ENCODE measurements around the gene ZBTB47. TPM values are rescaled to one million over a fixed set of nuclear protein-coding genes. Genes with fewer than 3 reads are reported as not detected.
A peak's percentile ranks its signal among the peaks of the same experiment; 100 is the strongest.

The ZBTB47 gene
- total RNA-seq, 2 experiments from 2014 or later: 1.0 to 1.1 TPM

- no peak overlapping the region for H3K4me3 Mint-ChIP-seq
- H3K27me3 Mint-ChIP-seq: no peaks in the 10 kb centered on the region
- no peaks in the 10 kb centered on the region for H3K9me3 Mint-ChIP-seq
- ChIA-PET POLR2A (no interaction called here), CTCF (interaction anchor here (0.9 to 2.9 kb wide), 6 partner anchors 9 to 66 kb away, joined by 3 to 11 read pairs (median 4); partner anchors contain the start of genes NKTR and SEC22C)
- H3K36me3 Mint-ChIP-seq: peaks cover 34% of the 10 kb centered on the region
- intact Hi-C loops (cut with micrococcal nuclease): loop anchor here (1.0 to 2.0 kb wide), 7 partner anchors 34 to 136 kb away; partner anchors contain the start of genes NKTR, SS18L2 and VIPR1
- peak; percentile 66 for DNase-seq
- H3K27ac Mint-ChIP-seq: no peak overlapping the region
- H3K4me1 Mint-ChIP-seq (ENCODE audit: low read depth): peaks cover 23% of the 10 kb centered on the region
Observed at GRCh38 chr3:42638339-42638842, 15.1 kb upstream of the ZBTB47 start.

GRCh38 chr3:42639192-42639591 is 14.3 kb upstream of the ZBTB47 start:
- peaks cover 23% of the 10 kb centered on the region for H3K4me1 Mint-ChIP-seq (ENCODE audit: low read depth)
- H3K27me3 Mint-ChIP-seq: no peaks in the 10 kb centered on the region
- H3K9me3 Mint-ChIP-seq: no peaks in the 10 kb centered on the region
- POLR2A ChIA-PET: no interaction called here
- DNase-seq: no peak
- H3K4me3 Mint-ChIP-seq: no peak overlapping the region
- H3K27ac Mint-ChIP-seq: no peak overlapping the region
- CTCF ChIA-PET: interaction anchor here (1.5 kb wide), 1 partner anchor 9 kb away, joined by 4 read pairs; no protein-coding TSS in a partner anchor
- intact Hi-C loops (cut with micrococcal nuclease): loop anchor here (2.0 kb wide), 1 partner anchor 48 kb away; the partner anchor contains the start of gene SS18L2
- peaks cover 32% of the 10 kb centered on the region for H3K36me3 Mint-ChIP-seq

GRCh38 chr3:42640129-42640528 is 13.4 kb upstream of the ZBTB47 start:
- H3K4me1 Mint-ChIP-seq (ENCODE audit: low read depth): peaks cover 18% of the 10 kb centered on the region
- H3K4me3 Mint-ChIP-seq: peak overlapping the region; percentile 17
- DNase-seq: no peak
- H3K9me3 Mint-ChIP-seq: no peaks in the 10 kb centered on the region
- intact Hi-C loops (cut with micrococcal nuclease): no loop called here
- H3K27ac Mint-ChIP-seq: no peak overlapping the region
- CTCF ChIA-PET: interaction anchor here (1.2 kb wide), 1 partner anchor 104 kb away, joined by 4 read pairs; no protein-coding TSS in a partner anchor
- H3K36me3 Mint-ChIP-seq: peaks cover 33% of the 10 kb centered on the region
- POLR2A ChIA-PET: no interaction called here
- no peaks in the 10 kb centered on the region for H3K27me3 Mint-ChIP-seq

GRCh38 chr3:42640771-42641370 is 12.6 kb upstream of the ZBTB47 start:
- peaks cover 15% of the 10 kb centered on the region for H3K4me1 Mint-ChIP-seq (ENCODE audit: low read depth)
- POLR2A ChIA-PET: no interaction called here
- CTCF ChIA-PET: interaction anchor here (0.7 to 1.2 kb wide), 3 partner anchors 11 to 795 kb away, joined by 3 to 4 read pairs (median 4); no protein-coding TSS in a partner anchor
- H3K27ac Mint-ChIP-seq: peak overlapping the region; percentile 46
- peaks cover 32% of the 10 kb centered on the region for H3K36me3 Mint-ChIP-seq
- H3K27me3 Mint-ChIP-seq: no peaks in the 10 kb centered on the region
- no peak for DNase-seq
- intact Hi-C loops (cut with micrococcal nuclease): no loop called here
- H3K9me3 Mint-ChIP-seq: no peaks in the 10 kb centered on the region
- H3K4me3 Mint-ChIP-seq: no peak overlapping the region

GRCh38 chr3:42647821-42648459 is 5.6 kb upstream of the ZBTB47 start:
- H3K27me3 Mint-ChIP-seq: no peaks in the 10 kb centered on the region
- H3K9me3 Mint-ChIP-seq: no peaks in the 10 kb centered on the region
- no peak for DNase-seq
- peaks cover 2% of the 10 kb centered on the region for H3K4me1 Mint-ChIP-seq (ENCODE audit: low read depth)
- intact Hi-C loops (cut with micrococcal nuclease): no loop called here
- no peak overlapping the region for H3K27ac Mint-ChIP-seq
- CTCF ChIA-PET: interaction anchor here (0.6 to 2.0 kb wide), 3 partner anchors 9 to 45 kb away, joined by 3 to 5 read pairs (median 4); no protein-coding TSS in a partner anchor
- peaks cover 25% of the 10 kb centered on the region for H3K36me3 Mint-ChIP-seq
- H3K4me3 Mint-ChIP-seq: no peak overlapping the region
- POLR2A ChIA-PET: no interaction called here

- H3K36me3 Mint-ChIP-seq: peaks cover 16% of the 10 kb centered on the region
- no peak overlapping the region for H3K27ac Mint-ChIP-seq
- intact Hi-C loops (cut with micrococcal nuclease): no loop called here
- CTCF ChIA-PET: interaction anchor here (1.0 to 2.0 kb wide), 2 partner anchors 10 to 95 kb away, joined by 4 to 5 read pairs; no protein-coding TSS in a partner anchor
- POLR2A ChIA-PET: no interaction called here
- no peak for DNase-seq
- peaks cover 13% of the 10 kb centered on the region for H3K4me1 Mint-ChIP-seq (ENCODE audit: low read depth)
- no peak overlapping the region for H3K4me3 Mint-ChIP-seq
- H3K27me3 Mint-ChIP-seq: no peaks in the 10 kb centered on the region
- no peaks in the 10 kb centered on the region for H3K9me3 Mint-ChIP-seq
Observed at GRCh38 chr3:42649006-42649405, 4.5 kb upstream of the ZBTB47 start.

- Mint-ChIP-seq H3K9me3 (no peaks in the 10 kb centered on the region), H3K27ac (no peak overlapping the region), H3K27me3 (no peaks in the 10 kb centered on the region), H3K4me1 (ENCODE audit: low read depth) (peaks cover 13% of the 10 kb centered on the region), H3K36me3 (peaks cover 11% of the 10 kb centered on the region), H3K4me3 (no peak overlapping the region)
- no peak for DNase-seq
- intact Hi-C loops (cut with micrococcal nuclease): loop anchor here (5.0 kb wide), 1 partner anchor 93 kb away; no protein-coding TSS in a partner anchor
- CTCF ChIA-PET: no interaction called here
- POLR2A ChIA-PET: no interaction called here
Observed at GRCh38 chr3:42649783-42650182, 3.7 kb upstream of the ZBTB47 start.

- no peak overlapping the region for H3K4me3 Mint-ChIP-seq
- intact Hi-C loops (cut with micrococcal nuclease): loop anchor here (5.0 kb wide), 1 partner anchor 91 kb away; no protein-coding TSS in a partner anchor
Observed at GRCh38 chr3:42651248-42652091, 2.0 kb upstream of the ZBTB47 start.

GRCh38 chr3:42652251-42652610 is 1.3 kb upstream of the ZBTB47 start:
- Mint-ChIP-seq H3K27ac (no peak overlapping the region), H3K9me3 (no peaks in the 10 kb centered on the region), H3K27me3 (no peaks in the 10 kb centered on the region), H3K4me1 (ENCODE audit: low read depth) (peaks cover 11% of the 10 kb centered on the region), H3K4me3 (no peak overlapping the region), H3K36me3 (peaks cover under 1% of the 10 kb centered on the region)
- no peak for DNase-seq
- ChIA-PET CTCF (interaction anchor here (1.1 to 1.4 kb wide), 3 partner anchors 10 to 179 kb away, joined by 3 to 4 read pairs (median 3); no protein-coding TSS in a partner anchor), POLR2A (interaction anchor here (0.7 kb wide), 1 partner anchor 50 kb away, joined by 3 read pairs; the partner anchor contains the start of gene HHATL)
- intact Hi-C loops (cut with micrococcal nuclease): loop anchor here (5.0 kb wide), 1 partner anchor 90 kb away; no protein-coding TSS in a partner anchor

More at GRCh38 chr3:42651248-42652091, 2.0 kb upstream of the ZBTB47 start:
- no peak overlapping the region for H3K27ac Mint-ChIP-seq
- no peaks in the 10 kb centered on the region for H3K9me3 Mint-ChIP-seq
- peaks cover 13% of the 10 kb centered on the region for H3K4me1 Mint-ChIP-seq (ENCODE audit: low read depth)
- H3K27me3 Mint-ChIP-seq: no peaks in the 10 kb centered on the region
- ChIA-PET CTCF (interaction anchor here (1.0 to 1.4 kb wide), 3 partner anchors 9 to 180 kb away, joined by 3 to 4 read pairs (median 3); no protein-coding TSS in a partner anchor), POLR2A (no interaction called here)
- DNase-seq: no peak
- peaks cover 7% of the 10 kb centered on the region for H3K36me3 Mint-ChIP-seq

- H3K4me1 Mint-ChIP-seq (ENCODE audit: low read depth): peaks cover 11% of the 10 kb centered on the region
- ChIA-PET CTCF (interaction anchor here (1.1 to 1.3 kb wide), 2 partner anchors 93 to 178 kb away, joined by 3 read pairs; no protein-coding TSS in a partner anchor), POLR2A (interaction anchor here (0.7 kb wide), 1 partner anchor 50 kb away, joined by 3 read pairs; the partner anchor contains the start of gene HHATL)
- H3K27ac Mint-ChIP-seq: no peak overlapping the region
- no peak for DNase-seq
- H3K27me3 Mint-ChIP-seq: no peaks in the 10 kb centered on the region
- H3K4me3 Mint-ChIP-seq: peak overlapping the region; percentile 45
- H3K9me3 Mint-ChIP-seq: no peaks in the 10 kb centered on the region
- no peaks in the 10 kb centered on the region for H3K36me3 Mint-ChIP-seq
- intact Hi-C loops (cut with micrococcal nuclease): loop anchor here (5.0 kb wide), 1 partner anchor 90 kb away; no protein-coding TSS in a partner anchor
Observed at GRCh38 chr3:42652611-42653302, 740 bp upstream of the ZBTB47 start.

GRCh38 chr3:42653303-42653559 is 266 bp upstream of the ZBTB47 start:
- intact Hi-C loops (cut with micrococcal nuclease): loop anchor here (5.0 kb wide), 1 partner anchor 89 kb away; no protein-coding TSS in a partner anchor
- peak overlapping the region; percentile 45 for H3K4me3 Mint-ChIP-seq
- no peaks in the 10 kb centered on the region for H3K36me3 Mint-ChIP-seq
- H3K27me3 Mint-ChIP-seq: no peaks in the 10 kb centered on the region
- POLR2A ChIA-PET: interaction anchor here (1.2 kb wide), 1 partner anchor 53 kb away, joined by 3 read pairs; the partner anchor contains the start of gene NKTR
- no peak for DNase-seq
- peaks cover 11% of the 10 kb centered on the region for H3K4me1 Mint-ChIP-seq (ENCODE audit: low read depth)
- CTCF ChIA-PET: no interaction called here
- H3K27ac Mint-ChIP-seq: no peak overlapping the region
- no peaks in the 10 kb centered on the region for H3K9me3 Mint-ChIP-seq
